Measurements from ENCODE around the gene FSD1.

Gene FSD1

DNA sequence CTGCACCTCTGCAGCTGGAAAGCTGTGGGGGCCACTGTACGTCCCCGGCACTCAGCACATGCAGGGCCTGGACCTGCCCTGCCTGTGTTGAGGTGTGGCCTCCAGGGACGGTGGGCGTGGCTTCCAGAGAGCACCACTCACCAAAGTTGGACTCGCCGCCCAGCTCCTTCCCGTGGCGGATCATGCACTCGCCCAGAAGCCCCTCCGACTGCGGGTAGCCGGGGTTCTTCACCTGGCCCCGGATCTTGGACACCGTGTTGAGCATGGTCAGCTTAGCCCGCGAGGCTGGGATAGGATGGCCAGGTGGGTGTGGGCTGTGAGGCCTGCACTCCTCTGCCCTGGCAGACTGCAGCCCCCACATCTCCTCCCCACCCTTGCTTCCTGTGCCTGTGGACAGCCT, 60.9 kb downstream of the FSD1 start:
- DNase-seq (ENCODE audit: low read depth), result no peak

DNA sequence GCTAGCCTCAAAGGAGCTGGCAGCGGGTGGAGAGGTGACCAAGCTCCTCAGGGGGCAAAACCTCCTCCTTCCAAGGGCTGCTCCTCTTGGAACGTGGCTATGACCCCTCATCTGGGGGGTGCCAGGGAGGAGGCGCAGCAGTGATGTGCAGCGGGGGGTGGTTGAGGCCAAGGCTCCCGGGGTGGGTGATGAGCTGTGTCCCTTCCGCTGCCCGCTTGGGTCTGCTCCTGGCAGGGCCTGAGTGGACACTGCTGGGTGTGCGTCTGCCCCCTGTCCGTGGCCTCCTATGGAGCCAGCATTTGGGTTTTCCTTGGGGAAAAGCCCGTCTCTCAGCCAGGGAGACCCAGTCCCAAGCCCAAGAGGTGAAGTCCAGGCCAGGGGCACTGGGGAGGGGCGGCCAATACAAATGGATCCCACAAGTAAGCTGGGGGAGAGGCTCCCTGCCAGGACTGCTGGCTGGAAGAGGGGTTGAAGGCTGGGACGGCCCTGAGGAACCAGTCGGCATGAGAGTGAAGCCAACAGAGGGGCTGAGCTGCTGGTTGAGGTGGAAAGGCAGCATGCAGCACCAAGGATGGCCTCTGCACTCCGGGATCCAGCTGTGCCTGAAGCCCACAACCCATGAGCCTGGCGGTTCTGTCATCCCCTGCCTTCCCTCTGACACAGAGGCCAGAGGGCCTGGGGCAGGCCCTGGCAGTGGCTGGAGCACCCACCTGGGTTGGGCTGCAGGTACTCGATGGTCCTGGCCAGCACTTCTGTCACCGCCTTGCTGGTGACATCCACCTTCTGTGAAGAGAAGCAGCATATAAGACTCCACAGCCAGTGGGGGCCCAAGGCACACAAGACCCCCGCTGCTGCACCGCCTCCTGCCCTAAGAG, 61.6 kb downstream of the FSD1 start:
- no peak for DNase-seq (ENCODE audit: low read depth)

DNA sequence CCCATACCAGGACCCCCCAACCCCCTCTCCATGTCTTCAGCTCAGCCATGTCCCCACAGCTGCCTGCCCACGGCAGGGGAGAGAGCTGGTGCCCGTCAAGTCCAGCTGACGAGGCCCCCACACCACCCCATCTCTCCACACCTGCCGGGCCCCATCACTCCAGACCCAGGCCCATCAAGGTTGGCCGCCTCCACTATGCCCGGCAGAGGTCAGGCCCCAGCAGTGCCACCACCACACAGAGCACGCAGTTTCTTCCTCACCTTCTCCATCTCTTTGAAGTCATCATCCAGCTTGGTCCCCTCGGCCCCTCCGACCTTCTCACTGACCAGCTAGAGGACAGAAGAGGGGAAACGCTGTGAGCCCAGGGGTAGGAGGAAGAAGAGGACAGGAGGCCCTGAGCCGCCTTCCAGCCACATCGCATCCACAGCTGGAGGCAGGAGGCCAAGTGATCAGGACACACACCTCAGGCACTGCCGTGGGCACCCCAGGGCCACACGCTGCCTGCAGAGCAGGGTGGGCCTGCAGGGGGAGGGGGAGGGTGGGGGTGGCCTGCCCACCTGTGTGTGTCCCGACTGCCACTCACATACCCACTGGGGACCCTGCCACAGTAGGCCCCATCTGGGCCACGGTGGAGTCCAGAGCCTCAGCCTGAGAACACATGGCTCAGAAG, 62.4 kb downstream of the FSD1 start:
- no peak for DNase-seq (ENCODE audit: low read depth)

DNA sequence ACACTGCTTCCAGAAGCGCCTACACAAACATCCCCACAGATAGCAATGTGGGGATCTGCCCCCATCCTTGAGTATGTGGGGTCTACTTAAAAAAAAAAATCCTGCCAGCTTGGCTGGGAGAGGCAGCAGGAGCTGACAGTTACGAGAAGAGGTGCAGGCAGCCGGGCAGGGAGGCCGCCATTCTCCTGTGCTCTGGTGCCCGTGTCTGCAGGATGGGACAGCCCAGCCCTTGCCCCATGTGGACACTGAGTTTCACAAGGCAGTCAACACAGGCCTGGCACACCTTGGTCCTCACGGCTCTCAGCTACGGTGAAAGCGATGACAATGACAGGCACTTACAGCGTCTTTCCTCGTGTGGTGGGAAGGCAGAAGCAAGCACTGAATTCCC, 62.9 kb downstream of the FSD1 start:
- no peak for DNase-seq (ENCODE audit: low read depth)

DNA sequence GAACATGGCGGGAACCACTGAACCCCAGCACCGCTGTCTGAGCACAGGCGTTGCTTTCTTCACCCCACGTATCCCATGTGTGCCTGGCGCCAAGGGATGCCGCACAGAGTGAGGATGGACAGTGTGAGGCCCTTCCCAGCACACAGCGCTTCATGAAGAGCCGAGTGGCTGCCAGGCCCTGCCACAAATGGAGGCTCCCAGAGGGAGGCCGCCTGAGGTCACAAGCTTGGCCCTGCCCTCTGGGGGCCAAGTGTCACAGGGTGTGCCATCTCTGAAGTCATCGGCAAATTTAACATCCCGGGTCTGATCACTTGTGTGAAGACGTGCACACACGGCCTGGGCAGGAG, 63.4 kb downstream of the FSD1 start:
- DNase-seq (ENCODE audit: low read depth), result no peak

DNA sequence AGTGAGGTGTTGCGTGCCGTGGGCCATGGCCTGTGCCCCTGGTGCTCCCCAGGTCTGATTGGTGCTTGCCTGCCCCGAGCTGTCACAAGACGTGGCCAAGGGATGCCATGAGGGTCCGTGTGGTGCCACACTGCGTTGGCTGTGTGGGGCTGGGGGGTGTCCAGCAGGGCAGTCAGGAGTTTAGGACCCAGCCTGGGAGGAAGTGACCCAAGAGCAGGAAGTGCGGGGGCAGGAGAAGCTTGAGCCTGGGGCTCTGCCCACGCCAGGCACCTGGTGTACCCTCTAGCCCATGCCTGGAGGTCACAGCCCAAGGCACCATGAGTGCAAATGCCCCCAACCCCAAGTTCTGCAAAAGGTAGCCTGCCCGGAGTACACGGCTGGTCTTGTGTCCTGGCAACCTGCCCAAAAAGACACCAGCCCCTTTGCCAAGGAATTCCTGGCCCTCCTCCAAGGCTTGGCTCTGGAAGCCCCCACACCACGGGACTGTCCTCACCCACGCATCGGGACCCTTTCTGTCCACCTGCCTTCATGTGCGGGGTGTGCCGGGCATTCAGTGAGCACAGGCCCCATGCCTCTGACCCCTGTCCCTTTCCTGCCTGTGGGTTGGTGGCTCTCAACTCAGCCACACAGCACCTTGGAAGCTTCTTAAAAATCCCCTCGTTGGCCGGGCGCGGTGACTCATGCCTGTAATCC, 63.9 kb downstream of the FSD1 start:
- no peak for DNase-seq (ENCODE audit: low read depth)

DNA sequence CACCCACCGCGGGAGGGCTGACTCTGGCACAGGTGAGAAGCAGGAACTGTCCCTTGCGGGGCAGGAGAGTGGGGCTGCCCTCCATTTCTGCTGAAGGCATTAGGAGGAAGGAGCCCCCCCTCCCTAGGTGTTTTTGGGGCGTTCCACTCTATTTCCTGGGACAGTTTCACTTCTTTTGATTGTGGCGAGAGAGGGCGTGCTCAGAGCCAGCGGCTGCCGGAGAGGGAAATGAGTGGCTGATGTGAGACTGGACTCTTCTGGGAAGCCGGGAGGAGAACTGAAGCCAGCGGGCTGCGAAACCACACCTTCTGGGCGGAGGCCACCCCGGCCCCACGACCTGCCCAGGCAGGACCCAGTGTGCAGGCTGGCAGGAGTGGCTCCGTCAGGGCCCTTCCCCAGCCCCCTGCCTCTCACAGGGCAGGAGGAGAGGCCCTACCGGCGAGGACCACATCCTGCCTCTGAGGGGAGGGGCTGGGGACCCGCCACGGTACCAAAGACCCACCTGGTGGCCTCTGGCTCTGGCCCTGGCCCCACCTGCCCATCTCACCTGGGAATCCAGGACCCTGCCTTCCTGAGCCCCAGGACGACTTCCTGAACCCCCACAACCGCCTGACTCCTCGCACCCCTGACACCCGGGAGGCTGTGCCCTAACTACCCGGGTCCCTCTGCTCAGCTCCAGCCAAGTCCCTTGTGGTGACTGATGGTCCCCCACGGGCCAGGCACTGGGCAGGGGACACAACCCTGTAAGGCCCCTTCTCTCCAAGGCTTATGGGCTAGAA, 64.9 kb downstream of the FSD1 start:
- no peak for DNase-seq (ENCODE audit: low read depth)

DNA sequence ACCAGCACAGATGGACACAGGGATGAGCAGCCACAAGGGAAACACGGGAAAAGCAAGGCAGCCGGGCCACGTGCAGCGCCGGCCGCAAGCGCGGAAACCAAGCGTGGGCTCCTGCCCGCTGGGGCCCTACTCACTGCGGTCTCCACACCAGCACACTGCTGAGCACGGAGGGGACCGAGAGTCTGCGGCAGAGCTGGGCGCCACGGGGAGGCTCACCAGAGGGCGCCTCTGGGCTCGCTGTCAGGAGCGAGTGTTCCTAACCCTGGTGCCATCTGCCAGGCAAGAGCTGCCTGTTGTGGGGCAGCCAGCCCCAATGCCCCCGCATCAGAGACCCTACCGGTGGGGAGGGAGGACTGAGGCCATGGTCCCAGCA, 65.5 kb downstream of the FSD1 start:
- no peak for DNase-seq (ENCODE audit: low read depth)

DNA sequence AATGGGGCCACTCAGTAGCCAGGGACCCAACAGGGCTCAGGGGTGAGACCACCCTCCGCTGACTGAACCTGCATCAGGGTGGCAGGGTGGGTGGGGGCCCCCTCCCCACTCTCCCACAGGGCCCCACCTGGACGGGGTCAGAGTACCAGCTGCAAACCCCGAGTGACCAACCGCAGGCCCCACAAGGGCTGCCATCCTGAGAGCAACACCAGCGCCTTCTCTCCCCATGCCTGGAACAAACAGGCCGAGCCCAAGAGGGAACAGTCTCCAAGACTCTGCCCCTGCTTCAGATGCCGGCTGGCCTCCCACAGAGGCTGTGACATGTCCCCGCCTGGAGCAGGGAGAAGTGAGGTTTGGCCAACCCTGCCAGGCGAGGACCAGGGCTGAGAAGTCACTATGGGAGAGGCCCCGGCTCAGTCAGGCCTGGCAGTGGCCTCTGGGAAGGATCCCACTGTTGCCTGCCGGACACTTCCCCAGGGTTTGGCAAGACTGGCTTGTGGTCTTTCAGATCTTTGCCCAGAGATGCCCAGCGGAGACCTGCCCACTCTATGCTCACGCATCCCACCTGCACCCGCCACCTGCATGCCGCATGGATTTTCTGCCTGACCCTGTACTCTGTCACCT, 66.1 kb downstream of the FSD1 start:
- DNase-seq (ENCODE audit: low read depth), result no peak

DNA sequence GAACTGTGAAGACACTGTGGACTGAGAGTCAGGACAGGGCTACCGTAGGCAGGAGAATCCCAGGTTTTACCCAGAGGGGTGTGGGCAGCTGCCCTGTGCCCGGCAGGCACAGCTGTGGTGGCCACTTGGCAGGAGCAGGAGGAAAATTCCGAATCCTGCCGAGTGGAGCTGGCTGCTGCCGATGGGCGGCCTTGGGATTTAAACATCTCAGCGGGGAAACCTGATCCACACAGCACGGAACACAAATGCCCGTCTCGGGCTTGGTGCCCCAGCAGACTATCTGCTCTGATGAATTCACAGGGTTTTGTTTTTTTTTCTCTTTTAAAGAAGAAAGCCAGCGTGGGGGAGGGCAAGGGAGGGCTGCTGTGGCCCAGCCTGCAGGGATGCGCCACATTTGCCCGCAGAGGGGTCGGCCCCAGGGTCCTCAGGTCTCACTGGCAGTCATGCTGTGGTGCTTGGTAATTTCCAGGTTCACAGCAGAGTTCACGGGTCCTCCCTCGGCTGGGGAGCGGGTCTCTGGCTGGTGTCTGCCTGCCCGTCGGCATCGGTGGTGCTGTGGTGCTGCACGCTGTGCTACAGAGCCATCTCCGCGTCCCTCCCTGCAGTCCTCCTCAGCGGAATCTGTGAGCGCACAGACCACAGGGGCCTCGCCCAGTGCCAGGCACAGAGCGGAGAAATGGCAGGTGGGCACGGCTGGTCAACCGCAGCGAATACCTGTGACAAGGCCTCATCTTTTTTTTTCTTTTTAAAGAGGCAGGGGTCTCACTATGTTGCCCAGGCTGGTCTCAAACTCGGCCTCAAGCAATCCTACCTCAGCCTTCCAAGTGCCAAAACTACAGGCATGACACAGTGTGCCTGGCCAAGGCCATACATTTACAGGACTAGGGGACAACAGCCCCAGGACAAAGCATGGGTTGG, 67.1 kb downstream of the FSD1 start:
- DNase-seq (ENCODE audit: low read depth), result peak; percentile 36

DNA sequence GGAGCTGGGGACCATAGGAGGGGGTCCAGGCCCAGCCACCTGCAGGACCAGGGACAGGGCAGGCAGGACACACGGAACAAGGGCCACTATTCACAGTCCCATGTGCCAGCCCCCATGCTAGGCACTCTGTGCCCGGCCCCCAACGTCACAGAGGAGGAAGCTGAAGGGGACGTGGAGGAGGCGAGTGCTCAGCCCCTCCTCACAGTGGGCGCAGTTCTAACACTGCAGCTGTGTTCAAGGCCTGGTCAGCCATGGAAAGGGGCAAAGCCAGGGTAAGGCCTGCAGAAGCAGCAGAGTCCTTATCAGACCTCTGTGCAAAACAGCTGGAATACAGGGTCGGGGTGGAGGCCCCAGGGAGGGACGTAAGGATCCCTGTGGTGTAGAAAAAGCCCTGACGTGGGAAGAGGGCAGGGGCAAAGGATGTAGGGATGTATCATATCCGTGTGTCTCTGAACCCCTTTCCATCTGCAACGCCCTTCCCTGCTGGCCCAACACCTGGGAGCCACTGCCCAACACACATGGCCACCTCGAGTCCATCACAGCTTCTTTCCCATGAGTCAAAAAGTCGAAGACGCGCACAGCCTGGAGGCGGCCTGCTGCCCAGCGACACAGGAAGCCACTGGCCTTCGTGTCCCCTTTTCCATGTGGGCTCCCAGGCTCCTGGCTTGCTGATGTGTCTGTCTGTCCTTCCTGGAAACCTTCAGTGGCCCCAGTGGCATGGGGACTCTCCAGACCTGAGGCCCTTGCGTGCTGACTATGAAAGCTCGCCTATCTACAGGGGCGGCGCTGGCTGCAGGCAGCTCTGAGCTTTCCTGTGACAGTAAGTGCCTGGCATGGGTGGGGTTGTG, 68.0 kb downstream of the FSD1 start:
- DNase-seq (ENCODE audit: low read depth), result no peak

DNA sequence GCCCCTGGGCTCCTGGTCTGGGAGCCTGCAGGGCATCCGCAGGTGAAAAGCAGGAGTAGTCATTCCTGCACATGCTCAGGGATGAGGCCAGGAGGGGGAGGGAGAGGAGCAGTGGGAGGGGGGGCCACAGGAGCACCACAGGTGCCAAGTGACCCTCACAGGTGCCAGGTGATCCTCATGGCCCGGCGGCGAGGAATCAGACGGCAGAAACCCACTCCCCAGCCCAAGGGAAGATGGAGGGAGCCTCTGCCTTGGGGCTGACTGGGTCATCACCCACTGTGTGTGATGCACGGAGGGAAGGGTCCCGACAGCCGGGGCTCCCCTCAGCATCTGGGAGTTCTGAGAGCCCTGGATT, 68.6 kb downstream of the FSD1 start:
- no peak for DNase-seq (ENCODE audit: low read depth)

Data from fibroblast of the conjunctiva (primary cell).